Common myeloid progenitor, CD34-positive (primary cell): Measurements from ENCODE around the gene CLOCK.

Experiments used
- CTCF ChIA-PET: fragments of 350-600 bp; sonication (Branson Sonifier 250); formaldehyde crosslinking; loops from one replicate; lab custom pipeline; 2021; ENCODE audit warnings: antibody characterized with exemption; lab: Charles Lee
- POLR2A ChIA-PET: fragments of 350-600 bp; sonication (Branson Sonifier 250); formaldehyde crosslinking; loops from one replicate; lab custom pipeline; 2021; ENCODE audit warnings: antibody characterized with exemption; lab: Charles Lee
- DNase-seq, 3 donors: peaks; one replicate each; pipeline versions ENCODE4 v3.0.0 to v3.0.0-alpha.2; 2013
- H3K27ac ChIP-seq, 2 experiments: 1 replicate in 1 of 2; 2 replicates in 1 of 2; pipeline ENCODE4 v1.7.0; 2013; ENCODE audit warnings: inconsistent platforms in 2 of 2, low read length in 2 of 2, mild to moderate bottlenecking in 2 of 2, low read depth in 1 of 2, moderate library complexity in 1 of 2; ENCODE audit not compliant: severe bottlenecking in 2 of 2, insufficient read depth in 1 of 2, poor library complexity in 1 of 2
- H3K27me3 ChIP-seq, 5 experiments: replicated peaks in 2 of 5; 1 replicate in 3 of 5; 2 replicates in 2 of 5; pipeline versions ENCODE4 v1.6.1 to v1.7.0; 2013; ENCODE audit warnings: low read length in 4 of 5, mild to moderate bottlenecking in 2 of 5, moderate library complexity in 2 of 5, inconsistent platforms in 1 of 5; ENCODE audit not compliant: insufficient read depth in 5 of 5, control insufficient read depth in 4 of 5
- H3K36me3 ChIP-seq, 4 experiments: 1 replicate in 2 of 4; 2 replicates in 2 of 4; pipeline versions ENCODE4 v1.6.1 to v1.7.0; 2013; ENCODE audit warnings: low read length in 3 of 4, control low read depth in 1 of 4, mild to moderate bottlenecking in 1 of 4; ENCODE audit not compliant: control insufficient read depth in 4 of 4, insufficient read depth in 4 of 4
- H3K4me1 ChIP-seq, 4 experiments: 1 replicate in 3 of 4; 2 replicates in 1 of 4; pipeline versions ENCODE4 v1.6.1 to v1.7.1; 2013; ENCODE audit warnings: low read length in 3 of 4, mild to moderate bottlenecking in 3 of 4, control low read depth in 1 of 4, inconsistent platforms in 1 of 4, moderate library complexity in 1 of 4; ENCODE audit not compliant: control insufficient read depth in 4 of 4, insufficient read depth in 4 of 4; ENCODE audit errors: control extremely low read depth in 1 of 4
- H3K4me3 ChIP-seq, 7 experiments: 1 replicate in 4 of 7; 2 replicates in 3 of 7; pipeline versions ENCODE4 v1.5.1 to v1.7.0; 2013; ENCODE audit warnings: mild to moderate bottlenecking in 7 of 7, low read length in 6 of 7, moderate library complexity in 6 of 7, inconsistent platforms in 2 of 7, low read depth in 2 of 7, control low read depth in 1 of 7; ENCODE audit not compliant: insufficient read depth in 4 of 7, control insufficient read depth in 1 of 7; ENCODE audit errors: extremely low read depth in 1 of 7
- H3K9me3 ChIP-seq, 5 experiments: 1 replicate in 4 of 5; 2 replicates in 1 of 5; pipeline versions ENCODE4 v1.6.1 to v1.7.1; 2013; ENCODE audit warnings: low read length in 4 of 5, mild to moderate bottlenecking in 2 of 5, inconsistent platforms in 1 of 5, low read depth in 1 of 5, moderate library complexity in 1 of 5; ENCODE audit not compliant: control insufficient read depth in 4 of 5, insufficient read depth in 2 of 5; ENCODE audit errors: control extremely low read depth in 1 of 5
- WGBS: methylation state at CpG from one replicate; pipeline ENCODE4 v1.1.5; 2013; ENCODE audit not compliant: insufficient coverage; 5-methylcytosine and 5-hydroxymethylcytosine counted together

Gene CLOCK

GRCh38 chr4:55386840-55387239, 159.9 kb downstream of the CLOCK start:
- ChIA-PET CTCF (interaction anchor here (1.1 to 2.4 kb wide), 5 partner anchors 8 to 74 kb away, joined by 3 to 11 read pairs (median 3); partner anchors contain the start of genes SRD5A3 and TMEM165), POLR2A (interaction anchor here (0.9 kb wide), 1 partner anchor 8 kb away, joined by 3 read pairs; the partner anchor contains the start of gene TMEM165)
- peak overlapping the region in 1 of 2 experiments; percentile 8 for H3K27ac ChIP-seq
- WGBS: no CpG with 5 or more reads among the region's 2 CpGs
- H3K27me3 ChIP-seq: no peaks in the 10 kb centered on the region
- H3K4me3 ChIP-seq: no peak overlapping the region
- DNase-seq: peak in 2 of 3 donors; percentile 63 to 78
- no peaks in the 10 kb centered on the region for H3K9me3 ChIP-seq
- no peaks in the 10 kb centered on the region for H3K36me3 ChIP-seq
- H3K4me1 ChIP-seq: peaks cover 0 to 5% (median 0%) of the 10 kb centered on the region in 4 experiments

- POLR2A ChIA-PET: interaction anchor here (0.9 kb wide), 1 partner anchor 9 kb away, joined by 3 read pairs; the partner anchor contains the start of gene TMEM165
- Histone ChIP-seq H3K27me3 (no peaks in the 10 kb centered on the region), H3K4me1 (peaks cover 0 to 7% (median 2%) of the 10 kb centered on the region in 4 experiments), H3K36me3 (no peaks in the 10 kb centered on the region), H3K4me3 (no peak overlapping the region), H3K27ac (peak overlapping the region in 1 of 2 experiments; percentile 1), H3K9me3 (no peaks in the 10 kb centered on the region)
- peak in 1 of 3 donors; percentile 17 for DNase-seq
- CTCF ChIA-PET: interaction anchor here (1.1 to 2.4 kb wide), 5 partner anchors 9 to 73 kb away, joined by 3 to 11 read pairs (median 3); partner anchors contain the start of genes SRD5A3 and TMEM165
Observed at GRCh38 chr4:55386073-55386472, 160.6 kb downstream of the CLOCK start.

GRCh38 chr4:55385201-55385649, 161.5 kb downstream of the CLOCK start:
- no peak for DNase-seq
- no peak overlapping the region for H3K4me3 ChIP-seq
- H3K36me3 ChIP-seq: no peaks in the 10 kb centered on the region
- no peaks in the 10 kb centered on the region for H3K27me3 ChIP-seq
- no peaks in the 10 kb centered on the region for H3K9me3 ChIP-seq
- ChIA-PET CTCF (interaction anchor here (1.1 to 2.4 kb wide), 2 partner anchors 10 to 17 kb away, joined by 3 to 11 read pairs; partner anchors contain the start of gene TMEM165), POLR2A (no interaction called here)
- 92% methylated on average over 2 of the region's 3 CpGs for WGBS
- H3K4me1 ChIP-seq: peaks cover 0 to 7% (median 2%) of the 10 kb centered on the region in 4 experiments
- H3K27ac ChIP-seq: no peak overlapping the region

GRCh38 chr4:55382488-55383003, 164.2 kb downstream of the CLOCK start:
- H3K9me3 ChIP-seq: no peaks in the 10 kb centered on the region
- peaks cover 0 to 7% (median 2%) of the 10 kb centered on the region in 4 experiments for H3K4me1 ChIP-seq
- no peak overlapping the region for H3K27ac ChIP-seq
- DNase-seq: no peak
- ChIA-PET CTCF (no interaction called here), POLR2A (no interaction called here)
- H3K36me3 ChIP-seq: no peaks in the 10 kb centered on the region
- H3K27me3 ChIP-seq: no peaks in the 10 kb centered on the region
- H3K4me3 ChIP-seq: peak overlapping the region in 1 of 7 experiments; percentile 40
- WGBS: 100% methylated on average over 2 of the region's 3 CpGs

- CTCF ChIA-PET: no interaction called here
- H3K4me3 ChIP-seq: no peak overlapping the region
Observed at GRCh38 chr4:55381502-55381901, 165.2 kb downstream of the CLOCK start.

DNA sequence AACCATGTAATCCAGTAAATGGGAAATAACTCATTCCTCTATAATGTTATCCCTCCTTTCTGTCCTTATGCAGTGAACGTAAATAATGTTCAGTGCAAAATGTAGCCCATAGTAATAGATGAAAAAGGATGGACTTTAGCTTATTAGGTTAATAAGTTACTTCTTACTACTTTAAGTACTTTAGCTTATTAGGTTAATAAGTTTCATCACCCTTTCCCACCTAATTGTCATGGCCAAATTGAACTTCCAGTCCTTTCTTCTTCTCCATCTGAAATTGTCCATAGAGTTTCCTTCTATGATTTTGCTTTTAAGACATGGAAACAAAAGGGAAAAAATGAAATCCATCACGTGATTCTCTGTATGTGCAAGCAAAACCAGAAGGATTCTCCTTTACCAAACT, 166.1 kb downstream of the CLOCK start:
- no peaks in the 10 kb centered on the region for H3K36me3 ChIP-seq
- no peak overlapping the region for H3K4me3 ChIP-seq
- no peaks in the 10 kb centered on the region for H3K9me3 ChIP-seq
- CTCF ChIA-PET: no interaction called here
- no peak for DNase-seq
- no peaks in the 10 kb centered on the region for H3K27me3 ChIP-seq
- POLR2A ChIA-PET: no interaction called here
- H3K27ac ChIP-seq: no peak overlapping the region
- peaks cover 0 to 7% (median 2%) of the 10 kb centered on the region in 4 experiments for H3K4me1 ChIP-seq
- 86% methylated on average over 1 of the region's 2 CpGs for WGBS

More at GRCh38 chr4:55381502-55381901, 165.2 kb downstream of the CLOCK start:
- Histone ChIP-seq H3K36me3 (no peaks in the 10 kb centered on the region), H3K4me1 (peaks cover 0 to 7% (median 2%) of the 10 kb centered on the region in 4 experiments), H3K9me3 (no peaks in the 10 kb centered on the region), H3K27ac (no peak overlapping the region), H3K27me3 (no peaks in the 10 kb centered on the region)
- WGBS: 95% methylated on average over 5 of the region's 7 CpGs
- POLR2A ChIA-PET: no interaction called here
- DNase-seq: no peak
